WTC11 (cell line): Measurements from ENCODE around the gene POLA1. TPM values are rescaled to one million over a fixed set of nuclear protein-coding genes. Genes with fewer than 3 reads are reported as not detected.

ENCODE experiments used
- ATAC-seq: fragments of 200-7000 bp; cut with Tn5 transposase; 2 replicates; pipeline ENCODE4 v1.10.0; 2021; ENCODE audit warnings: mild to moderate bottlenecking, moderate library complexity
- CTCF ChIA-PET: fragments of 300-600 bp; sonication (Branson Sonifier 250); formaldehyde crosslinking; loops from one replicate; lab custom pipeline; 2021; ENCODE audit warnings: antibody characterized with exemption; lab: Charles Lee
- POLR2A ChIA-PET: fragments of 350-600 bp; sonication (Branson Sonifier 250); formaldehyde crosslinking; loops from one replicate; lab custom pipeline; 2021; ENCODE audit warnings: antibody characterized with exemption; lab: Charles Lee
- DNase-seq: peaks from one replicate; pipeline ENCODE4 v3.0.0; 2021; ENCODE audit warnings: low spot score
- H3K27ac Mint-ChIP-seq: 2 replicates; pipeline ENCODE4 v1.8.0; 2021; ENCODE audit warnings: mixed read lengths
- H3K27me3 Mint-ChIP-seq: 2 replicates; pipeline ENCODE4 v1.8.0; 2021; ENCODE audit warnings: low read depth, mild to moderate bottlenecking, moderate library complexity, mixed read lengths
- H3K36me3 Mint-ChIP-seq: 2 replicates; pipeline ENCODE4 v1.8.0; 2021; ENCODE audit warnings: mixed read lengths
- H3K4me1 Mint-ChIP-seq: 2 replicates; pipeline ENCODE4 v1.8.0; 2022; ENCODE audit warnings: mixed read lengths
- H3K4me3 Mint-ChIP-seq: 2 replicates; pipeline ENCODE4 v1.8.0; 2021; ENCODE audit warnings: mild to moderate bottlenecking, moderate library complexity, mixed read lengths
- H3K9me3 Mint-ChIP-seq: 2 replicates; pipeline ENCODE4 v1.8.0; 2021; ENCODE audit warnings: mixed read lengths
- ATF2 ChIP-seq: sonication (generic); formaldehyde crosslinking; IDR thresholded peaks from 2 replicates; pipeline ENCODE4 v1.8.1; 2022; ENCODE audit warnings: low read depth, missing genetic modification reagents, borderline replicate concordance
- ATF6 ChIP-seq: sonication (generic); formaldehyde crosslinking; IDR thresholded peaks from 2 replicates; pipeline ENCODE4 v1.8.1; 2023; ENCODE audit warnings: mild to moderate bottlenecking, missing genetic modification reagents
- CDX4 ChIP-seq: fragments of 250-450 bp; sonication (Bioruptor Pico); IDR thresholded peaks from 2 replicates; pipeline ENCODE4 v1.9.0; 2021; ENCODE audit warnings: moderate library complexity, mild to moderate bottlenecking, inconsistent platforms, borderline replicate concordance
- CTCF ChIP-seq: fragments of 200-600 bp; IDR thresholded peaks from 2 replicates; pipeline ENCODE4 v1.8.0; 2022; ENCODE audit warnings: antibody characterized with exemption
- FOXK1 ChIP-seq: sonication (generic); formaldehyde crosslinking; IDR thresholded peaks from 2 replicates; pipeline ENCODE4 v1.8.0; 2022; ENCODE audit warnings: mild to moderate bottlenecking, moderate library complexity, missing genetic modification reagents
- IRF1 ChIP-seq: sonication (generic); formaldehyde crosslinking; IDR thresholded peaks from 2 replicates; pipeline ENCODE4 v1.8.0; 2023; ENCODE audit warnings: missing genetic modification reagents
- MLX ChIP-seq: sonication (generic); formaldehyde crosslinking; IDR thresholded peaks from 2 replicates; pipeline ENCODE4 v1.8.1; 2023; ENCODE audit warnings: mild to moderate bottlenecking, missing genetic modification reagents, moderate library complexity
- MXD4 ChIP-seq: fragments of 250-450 bp; sonication (Bioruptor Pico); IDR thresholded peaks from 2 replicates; pipeline ENCODE4 v1.8.0; 2021; ENCODE audit warnings: mild to moderate bottlenecking, moderate library complexity, borderline replicate concordance
- SMAD4 ChIP-seq: sonication (generic); formaldehyde crosslinking; IDR thresholded peaks from 2 replicates; pipeline ENCODE4 v1.8.0; 2022; ENCODE audit warnings: mild to moderate bottlenecking, missing genetic modification reagents
- SOX15 ChIP-seq: fragments of 250-450 bp; sonication (Bioruptor Pico); IDR thresholded peaks from 2 replicates; pipeline ENCODE4 v1.9.0; 2021; ENCODE audit warnings: mild to moderate bottlenecking
- SP1 ChIP-seq: sonication (generic); formaldehyde crosslinking; conservative IDR thresholded peaks from 2 replicates; pipeline ENCODE4 v1.8.1; 2022; ENCODE audit warnings: missing genetic modification reagents
- TEAD4 ChIP-seq: sonication (generic); formaldehyde crosslinking; IDR thresholded peaks from 2 replicates; pipeline ENCODE4 v1.8.0; 2022; ENCODE audit warnings: mild to moderate bottlenecking, missing genetic modification reagents
- USF1 ChIP-seq: sonication (generic); formaldehyde crosslinking; IDR thresholded peaks from 2 replicates; pipeline ENCODE4 v1.8.0; 2022; ENCODE audit warnings: mild to moderate bottlenecking, missing genetic modification reagents
- ZBTB21 ChIP-seq: sonication (generic); formaldehyde crosslinking; IDR thresholded peaks from 2 replicates; pipeline ENCODE4 v1.8.1; 2023; ENCODE audit warnings: mild to moderate bottlenecking, missing genetic modification reagents, borderline replicate concordance
- ZBTB43 ChIP-seq: sonication (generic); formaldehyde crosslinking; IDR thresholded peaks from 2 replicates; pipeline ENCODE4 v1.8.1; 2023; ENCODE audit warnings: mild to moderate bottlenecking, missing genetic modification reagents
- ZMAT4 ChIP-seq: fragments of 250-450 bp; sonication (Bioruptor Pico); IDR thresholded peaks from 2 replicates; pipeline ENCODE4 v1.9.0; 2021; ENCODE audit warnings: mild to moderate bottlenecking
- ZNF121 ChIP-seq: sonication (generic); formaldehyde crosslinking; IDR thresholded peaks from 2 replicates; pipeline ENCODE4 v1.8.0; 2023; ENCODE audit warnings: missing genetic modification reagents
- ZNF232 ChIP-seq: sonication (generic); formaldehyde crosslinking; IDR thresholded peaks from 2 replicates; pipeline ENCODE4 v1.8.0; 2022; ENCODE audit warnings: mild to moderate bottlenecking, missing genetic modification reagents
- total RNA-seq: library from RNA; stranded (reverse); gene quantifications from 3 replicates; pipeline ENCODE4 v1.2.3, GENCODE V29; 2021

Gene POLA1
- total RNA-seq, 1 experiment from 2014 or later: 29.9 TPM

GRCh38 chrX:25002661-25003020 is 308.9 kb downstream of the POLA1 start (continued):
- TF ChIP-seq SP1: no peak
- TF ChIP-seq ZBTB43 (CRISPR knock-in tag): no peak

- ATAC-seq: peak; percentile 15
- CTCF ChIA-PET: interaction anchor here (1.0 to 2.4 kb wide), 3 partner anchors 10 to 141 kb away, joined by 4 to 11 read pairs (median 4); no protein-coding TSS in a partner anchor
- TF ChIP-seq ZMAT4 (CRISPR knock-in tag) (no peak), ZNF121 (CRISPR knock-in tag) (no peak)
- TF ChIP-seq, all 79 proteins: peak for 0
- POLR2A ChIA-PET: interaction anchor here (0.6 to 2.1 kb wide), 2 partner anchors 10 to 11 kb away, joined by 3 to 4 read pairs; no protein-coding TSS in a partner anchor
- Mint-ChIP-seq H3K36me3 (no peaks in the 10 kb centered on the region), H3K4me3 (peak overlapping the region; percentile 80), H3K9me3 (no peaks in the 10 kb centered on the region), H3K4me1 (peaks cover 49% of the 10 kb centered on the region), H3K27me3 (peaks cover 94% of the 10 kb centered on the region), H3K27ac (no peak overlapping the region)
- no peak for DNase-seq
Measured at GRCh38 chrX:25003066-25003849, 309.5 kb downstream of the POLA1 start.

- DNase-seq: no peak
- no peaks in the 10 kb centered on the region for H3K9me3 Mint-ChIP-seq
- no peak for ATAC-seq
- H3K4me1 Mint-ChIP-seq: peaks cover 46% of the 10 kb centered on the region
- H3K27ac Mint-ChIP-seq: no peak overlapping the region
- ChIA-PET CTCF (interaction anchor here (1.0 to 1.1 kb wide), 2 partner anchors 9 to 140 kb away, joined by 4 read pairs; no protein-coding TSS in a partner anchor), POLR2A (interaction anchor here (0.6 to 2.1 kb wide), 2 partner anchors 9 to 10 kb away, joined by 3 to 4 read pairs; no protein-coding TSS in a partner anchor)
- peaks cover 94% of the 10 kb centered on the region for H3K27me3 Mint-ChIP-seq
- no peaks in the 10 kb centered on the region for H3K36me3 Mint-ChIP-seq
- H3K4me3 Mint-ChIP-seq: peak overlapping the region; percentile 61
- no peak for TF ChIP-seq ATF2
- TF ChIP-seq FOXK1 (CRISPR knock-in tag): no peak
- no peak for TF ChIP-seq ZBTB21 (CRISPR knock-in tag)
- no peak for TF ChIP-seq CTCF
- TF ChIP-seq ZBTB43 (CRISPR knock-in tag): no peak
- no peak for TF ChIP-seq MLX
- no peak for TF ChIP-seq ZNF232 (CRISPR knock-in tag)
- no peak for TF ChIP-seq SMAD4 (CRISPR knock-in tag)
- TF ChIP-seq USF1: no peak
- TF ChIP-seq SOX15 (CRISPR knock-in tag): no peak
- no peak for TF ChIP-seq ATF6 (CRISPR knock-in tag)
- no peak for TF ChIP-seq IRF1 (CRISPR knock-in tag)
- no peak for TF ChIP-seq CDX4 (CRISPR knock-in tag)
- TF ChIP-seq TEAD4 (CRISPR knock-in tag): no peak
- no peak for TF ChIP-seq MXD4 (CRISPR knock-in tag)
Measured at GRCh38 chrX:25004040-25004439, 310.3 kb downstream of the POLA1 start.
